GM21381 (cell line): ENCODE results near the gene HUNK.
"Not testable (repeated sequence)": the region's sequence is repeated elsewhere in the genome, so short reads cannot be mapped to it uniquely, and the experiment has no call there.

Source experiments
- ATAC-seq: cut with Tn5 transposase; IDR thresholded peaks from one replicate; pipeline ENCODE4 v1.9.1; 2021; ENCODE audit warnings: mild to moderate bottlenecking, moderate library complexity; ENCODE audit not compliant: unreplicated experiment

Gene HUNK

DNA sequence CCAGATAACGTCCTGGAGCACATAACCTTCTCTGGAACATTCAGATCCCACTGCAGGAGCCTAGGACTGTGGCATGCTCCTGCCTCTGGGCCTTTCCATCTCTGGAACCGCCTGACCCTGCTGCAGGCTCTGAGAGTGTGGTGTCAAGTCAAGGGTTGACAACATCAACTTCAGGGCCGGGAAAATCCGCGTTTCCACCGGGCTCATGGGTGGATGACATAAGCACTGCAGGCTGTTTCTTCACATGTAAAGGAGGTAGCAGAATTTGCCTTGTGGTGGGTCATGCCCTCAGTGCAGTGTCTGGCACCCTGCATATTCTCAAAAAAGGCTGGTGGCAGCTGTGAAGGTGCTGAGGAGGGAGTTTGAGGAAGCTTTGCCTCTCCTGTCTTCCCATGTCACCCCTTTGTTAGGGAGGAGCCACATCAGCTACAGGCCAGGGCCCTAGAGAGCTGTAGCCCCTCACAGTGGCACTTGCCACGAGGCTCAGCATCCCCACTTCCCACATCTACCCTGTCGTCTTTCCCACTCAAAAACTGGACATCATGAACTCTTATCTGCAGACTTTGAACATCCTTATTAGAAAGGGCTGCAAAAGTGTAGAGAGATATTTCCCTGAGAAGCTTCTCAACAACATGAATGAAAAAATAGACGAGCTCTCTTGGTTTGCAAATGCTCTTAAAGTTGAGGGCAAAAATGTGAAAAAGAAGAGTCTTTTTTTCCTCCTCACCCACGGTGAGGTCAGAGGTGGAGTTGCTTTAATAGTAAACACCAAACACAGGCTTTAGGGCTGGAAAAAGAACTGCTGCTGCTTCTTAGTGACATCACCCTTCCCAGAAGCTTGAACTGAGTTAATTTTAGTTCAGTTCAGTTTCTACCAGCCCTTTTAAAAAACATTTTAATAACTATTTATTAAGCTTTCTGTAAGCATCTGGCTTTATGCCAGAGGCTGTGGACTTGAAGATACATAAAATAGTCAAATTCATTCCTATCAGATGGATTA, 121.3 kb downstream of the HUNK start:
- ATAC-seq: no peak

GRCh38 chr21:31997191-31997590, 124.4 kb downstream of the HUNK start:
- no peak for ATAC-seq

DNA sequence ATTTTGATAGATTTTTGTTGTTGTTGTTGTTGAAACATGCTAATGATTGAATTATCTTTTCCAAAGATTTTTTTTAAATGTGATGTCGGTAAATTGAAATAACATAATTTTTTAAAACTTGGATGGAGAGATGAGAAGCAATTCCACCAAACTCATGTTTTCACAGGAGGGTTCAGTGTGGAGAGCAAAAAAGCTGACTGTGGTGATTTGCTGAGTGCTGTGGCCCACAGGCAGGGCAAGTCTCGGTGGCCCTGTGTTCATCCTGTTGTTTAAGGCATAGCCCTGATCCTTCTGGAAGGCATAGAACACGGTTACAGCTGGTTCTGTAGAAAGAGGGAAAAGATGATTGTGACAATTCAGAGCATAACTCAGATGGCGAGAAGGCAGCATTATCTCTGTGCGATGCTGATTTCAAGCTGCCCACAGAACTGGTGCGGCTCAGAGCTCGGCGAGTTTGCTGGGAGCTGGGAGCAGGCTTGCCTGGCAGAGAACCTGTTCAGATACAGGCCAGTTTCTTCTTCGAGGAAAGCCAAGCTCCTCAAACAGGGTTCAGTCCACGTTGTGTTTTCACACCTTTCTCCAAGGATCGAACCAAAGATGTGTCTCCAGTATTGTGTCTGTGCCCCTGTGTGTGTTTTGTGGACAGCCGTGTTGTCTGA, 127.1 kb downstream of the HUNK start:
- no peak for ATAC-seq

DNA sequence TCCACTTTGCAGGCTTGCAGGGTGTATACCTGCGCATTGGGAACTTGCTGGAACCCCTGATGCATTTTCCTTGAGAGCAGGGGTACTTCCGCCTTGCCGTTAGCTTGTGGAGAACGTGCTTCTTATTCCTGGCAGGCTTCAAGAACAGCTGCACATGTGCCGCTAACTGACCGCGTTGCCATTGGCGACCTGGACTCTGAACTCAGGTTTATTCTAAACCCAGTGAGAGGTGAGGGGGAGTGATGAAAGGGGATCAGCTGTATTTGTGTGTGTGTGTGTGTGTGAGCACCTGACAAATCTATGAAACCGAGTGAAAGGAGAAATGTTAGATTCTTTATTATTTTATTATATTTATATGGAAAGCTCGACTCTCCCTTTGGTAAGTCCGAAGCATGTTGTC, 128.6 kb downstream of the HUNK start:
- no peak for ATAC-seq

DNA sequence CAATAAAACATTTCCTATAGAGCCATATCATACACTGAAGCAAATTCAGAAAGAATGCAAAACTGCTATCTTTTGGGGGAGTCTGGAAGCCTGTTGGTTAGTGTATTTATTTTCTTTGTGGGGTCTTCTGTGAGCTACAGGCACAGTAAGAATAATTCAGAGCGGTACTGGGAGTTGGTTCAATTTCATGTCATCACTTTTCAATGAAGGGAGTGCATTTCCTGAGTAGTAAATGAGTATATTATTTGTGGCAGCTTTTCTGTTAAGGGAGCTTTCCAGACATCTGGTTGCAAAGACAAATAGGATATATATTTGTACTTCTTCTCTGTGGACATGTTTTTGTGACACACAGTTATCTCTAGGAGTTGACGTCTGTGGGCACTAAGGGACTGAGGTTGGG, 130.6 kb downstream of the HUNK start:
- ATAC-seq: no peak

DNA sequence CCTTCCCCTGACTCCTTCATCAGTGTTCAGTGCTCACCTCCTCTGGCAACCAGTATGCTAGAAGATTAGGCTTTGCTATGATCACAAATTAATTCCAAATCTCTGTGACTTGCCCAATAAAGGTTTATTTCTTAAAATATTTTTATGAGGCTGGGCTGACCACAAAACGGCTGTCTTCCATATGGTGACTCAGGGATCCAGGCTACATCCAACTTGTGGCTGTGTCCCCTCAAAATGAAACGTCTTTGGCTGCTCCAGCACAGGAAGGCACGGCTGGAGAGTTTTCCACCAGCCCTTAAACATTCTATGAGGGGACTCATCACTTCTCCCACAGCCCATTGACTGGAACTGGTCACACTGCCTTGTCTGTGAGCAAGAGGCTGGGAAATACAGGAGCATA, 131.5 kb downstream of the HUNK start:
- ATAC-seq: no peak

DNA sequence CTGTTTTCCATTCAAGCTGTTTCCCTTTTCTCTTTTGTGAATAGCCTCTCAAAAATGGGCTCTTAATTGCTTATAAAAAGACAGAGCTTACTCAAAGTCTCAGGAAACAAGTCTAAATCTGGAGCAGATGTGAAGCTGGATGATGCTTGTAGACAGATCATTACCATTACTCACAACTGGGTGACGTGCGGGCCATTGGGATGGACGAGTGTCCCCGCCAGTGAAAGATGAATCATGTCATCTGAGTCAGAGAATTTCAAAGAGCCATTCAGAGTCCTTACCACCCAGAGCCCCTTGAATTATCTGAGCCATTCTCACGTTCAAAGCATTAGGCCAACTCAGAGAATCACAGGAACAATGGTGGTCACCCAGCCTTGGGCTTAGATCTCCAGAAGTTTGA, 134.6 kb downstream of the HUNK start:
- ATAC-seq: no peak

DNA sequence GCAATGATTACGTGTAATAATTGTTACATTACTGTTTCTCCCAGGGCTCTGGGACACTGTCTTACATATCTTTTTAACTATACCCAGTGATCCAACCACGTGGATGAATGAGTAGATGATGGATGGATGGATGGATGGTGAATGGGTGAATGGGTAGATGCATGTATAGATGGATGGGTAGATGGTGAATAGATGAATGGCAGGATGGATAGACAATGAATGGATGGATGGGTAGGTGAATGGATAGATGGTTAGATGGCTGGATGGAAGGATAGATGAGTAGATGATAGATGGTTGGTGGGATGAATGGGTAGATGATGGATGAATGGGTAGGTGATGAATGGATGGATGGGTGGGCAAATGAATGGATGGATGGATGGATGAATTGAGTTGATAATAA, 135.9 kb downstream of the HUNK start:
- no peak for ATAC-seq

GRCh38 chr21:32009263-32009662, 136.4 kb downstream of the HUNK start:
- no peak for ATAC-seq

- ATAC-seq: no peak
These were observed 142.8 kb downstream of the HUNK start for GRCh38 chr21:32015461-32016139.

DNA sequence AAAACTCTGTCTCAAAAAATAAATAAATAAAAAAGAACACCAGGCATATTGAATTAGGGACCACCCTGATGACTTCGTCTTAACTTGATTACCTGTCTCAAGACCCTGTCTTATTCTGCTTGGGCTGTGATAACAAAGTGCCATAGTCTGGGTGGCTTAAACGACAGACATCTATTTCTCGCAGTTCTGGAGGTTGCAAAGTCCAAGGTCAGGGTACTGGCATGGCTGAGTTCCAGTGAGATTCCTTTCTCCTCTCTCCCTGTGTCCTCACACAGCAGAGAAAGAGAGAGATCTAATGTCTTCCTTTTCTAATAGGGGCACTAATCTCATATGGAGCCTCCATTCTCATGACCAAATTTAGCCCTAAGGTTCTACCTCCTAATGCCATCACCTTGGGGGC, 145.6 kb downstream of the HUNK start:
- no peak for ATAC-seq

GRCh38 chr21:32020564-32020963, 147.7 kb downstream of the HUNK start:
- no peak for ATAC-seq

- no peak for ATAC-seq
These were observed 148.6 kb downstream of the HUNK start for GRCh38 chr21:32021319-32021994.

GRCh38 chr21:32022146-32022545, 149.3 kb downstream of the HUNK start:
- ATAC-seq: no peak

DNA sequence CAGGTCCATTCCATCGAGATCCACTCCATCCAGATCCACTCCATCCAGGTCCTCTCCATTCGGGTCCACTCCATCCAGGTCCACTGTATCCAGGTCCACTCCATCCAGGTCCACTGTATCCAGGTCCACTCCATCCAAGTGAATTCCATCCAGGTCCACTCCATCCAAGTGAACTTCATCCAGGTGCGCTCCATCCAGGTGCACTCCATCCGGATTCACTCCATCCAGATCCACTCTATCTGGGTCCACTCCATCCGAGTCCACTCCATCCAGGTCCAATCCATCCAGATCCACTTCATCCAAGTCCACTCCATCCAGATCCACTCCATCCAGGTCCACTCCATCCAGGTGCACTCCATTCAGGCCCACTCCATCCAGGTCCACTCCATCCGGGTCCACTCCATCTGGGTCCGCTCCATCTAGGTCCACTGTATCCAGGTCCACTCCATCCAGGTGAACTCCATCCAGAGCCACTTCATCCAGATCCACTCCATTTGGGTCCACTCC, 157.4 kb downstream of the HUNK start:
- no peak for ATAC-seq

DNA sequence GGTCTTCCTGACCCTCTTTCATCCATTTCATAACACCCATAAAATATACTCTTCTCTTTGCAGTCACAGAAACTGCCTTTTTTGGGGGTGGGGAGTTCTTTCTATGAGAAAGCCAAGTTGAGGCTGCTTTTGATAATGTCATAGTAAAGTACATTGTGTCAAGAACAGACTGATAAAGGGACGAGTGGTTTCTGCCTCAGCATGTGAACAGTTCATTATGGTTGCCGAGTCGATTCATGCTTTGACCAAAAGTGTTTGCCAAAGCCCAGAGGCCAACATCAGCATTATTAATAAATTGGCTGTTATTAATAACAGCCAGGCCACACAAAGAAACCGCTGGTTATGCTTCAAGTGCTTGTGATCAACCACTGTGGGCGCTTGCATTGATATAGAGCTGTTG, 162.0 kb downstream of the HUNK start:
- no peak for ATAC-seq

GRCh38 chr21:32035617-32036016, 162.8 kb downstream of the HUNK start:
- no peak for ATAC-seq

GRCh38 chr21:32036756-32037155, 163.9 kb downstream of the HUNK start:
- no peak for ATAC-seq

DNA sequence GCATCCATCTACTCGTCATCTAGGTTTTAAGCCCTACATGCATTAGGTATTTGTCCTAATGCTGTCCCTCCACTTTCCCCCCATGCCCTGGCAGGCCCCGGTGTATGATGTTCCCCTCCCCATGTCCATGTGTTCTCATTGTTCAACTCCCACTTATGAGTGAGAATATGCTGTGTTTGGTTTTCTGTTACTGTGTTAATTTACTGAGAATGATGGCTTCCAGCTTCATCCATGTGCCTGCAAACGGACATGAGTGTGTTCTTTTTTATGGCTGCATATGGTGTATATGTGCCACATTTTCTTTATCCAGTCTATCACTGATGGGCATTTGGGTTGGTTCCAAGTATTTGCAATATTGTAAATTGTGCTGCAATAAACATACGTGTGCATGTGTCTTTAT, 165.9 kb downstream of the HUNK start:
- ATAC-seq: not testable (repeated sequence)

DNA sequence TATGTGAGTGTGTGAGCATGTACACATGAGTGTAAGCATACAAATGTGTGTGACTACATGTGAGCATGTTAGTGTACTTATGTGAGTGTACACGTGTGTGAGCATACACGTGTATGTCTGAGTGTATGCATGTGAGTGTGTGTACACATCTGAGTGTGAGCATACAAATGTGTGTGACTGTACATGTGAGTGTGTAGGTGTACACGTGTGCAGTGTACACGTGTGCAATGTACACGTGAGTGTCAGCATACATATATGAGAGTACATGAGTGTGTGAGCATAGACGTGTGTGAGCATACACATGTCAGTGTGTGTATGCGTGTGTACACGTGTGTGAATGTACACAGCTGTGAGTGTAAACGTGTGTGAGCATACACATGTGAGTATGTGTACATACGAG, 170.6 kb downstream of the HUNK start:
- ATAC-seq: no peak
